ENCODE measurements around the gene LRRC41. TPM values are rescaled to one million over a fixed set of nuclear protein-coding genes. Genes with fewer than 3 reads are reported as not detected.
A peak's percentile ranks its signal among the peaks of the same experiment; 100 is the strongest.

The LRRC41 gene
- total RNA-seq, 2 experiments from 2014 or later: 36.8 to 48.8 TPM

DNA sequence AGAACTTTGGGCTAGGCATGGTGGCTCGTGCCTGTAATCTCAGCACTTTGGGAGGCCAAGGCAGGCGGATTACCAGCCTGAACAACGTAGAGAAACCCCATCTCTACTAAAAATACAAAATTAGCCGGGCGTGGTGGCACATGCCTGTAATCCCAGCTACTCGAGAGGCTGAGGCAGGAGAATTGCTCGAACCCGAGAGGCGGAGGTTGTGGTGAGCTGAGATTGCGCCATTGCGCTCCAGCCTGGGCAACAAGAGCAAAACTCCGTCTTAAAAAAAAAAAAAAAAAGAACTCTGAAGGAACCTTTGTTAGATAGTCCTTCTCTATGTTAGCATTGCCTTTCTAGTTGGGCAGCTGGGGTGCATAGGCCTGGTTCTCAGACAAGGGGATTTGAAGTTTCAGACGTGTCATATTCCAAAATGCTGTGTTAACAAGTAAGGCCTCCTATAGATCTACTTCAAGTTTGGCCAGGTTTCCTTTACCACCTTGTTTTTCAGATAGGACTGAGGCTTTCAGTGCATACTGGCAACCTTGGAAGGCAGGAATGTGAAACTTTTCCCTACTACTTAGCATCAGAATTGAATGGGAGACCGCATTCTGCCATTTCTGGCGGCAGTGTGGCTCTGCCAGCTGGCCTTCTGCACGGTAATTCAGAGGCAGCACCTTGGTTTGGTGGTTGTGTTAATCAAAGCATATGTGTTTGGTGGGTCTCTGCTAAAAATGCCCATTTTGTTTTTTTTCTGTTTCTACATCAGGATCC, 6.2 kb upstream of the LRRC41 start:
- H4K20me1 ChIP-seq (ENCODE audit: insufficient read depth, low read length): peaks cover 20% of the 10 kb centered on the region
- H3K4me2 ChIP-seq (ENCODE audit: low read length): no peak overlapping the region
- BruUV-seq (replicated peaks): no TSS peak
- no peak overlapping the region for H3K4me3 ChIP-seq (ENCODE audit: low read depth, low read length, poor library complexity, severe bottlenecking)
- H3K79me2 ChIP-seq (ENCODE audit: insufficient read depth, low read depth, low read length): peaks cover 54% of the 10 kb centered on the region
- peaks cover 30% of the 10 kb centered on the region for H3K4me1 ChIP-seq (ENCODE audit: insufficient read depth, low read length, poor library complexity, severe bottlenecking)
- POLR2A ChIA-PET: interaction anchor here (0.6 to 1.9 kb wide), 2 partner anchors 17 to 30 kb away, joined by 3 to 8 read pairs; no protein-coding TSS in a partner anchor
- H3K9me3 ChIP-seq (ENCODE audit: low read length): no peaks in the 10 kb centered on the region
- CTCF ChIA-PET (ENCODE audit: unreplicated experiment): no interaction called here
- no peak overlapping the region for H3K27ac ChIP-seq (ENCODE audit: low read depth, low read length, poor library complexity, severe bottlenecking)
- TF ChIP-seq EZH2phosphoT487 (IDR thresholded peaks at IDR 0.05; ENCODE audit: borderline replicate concordance, low read depth, low read length): no peak
- TF ChIP-seq, protein P1, sequence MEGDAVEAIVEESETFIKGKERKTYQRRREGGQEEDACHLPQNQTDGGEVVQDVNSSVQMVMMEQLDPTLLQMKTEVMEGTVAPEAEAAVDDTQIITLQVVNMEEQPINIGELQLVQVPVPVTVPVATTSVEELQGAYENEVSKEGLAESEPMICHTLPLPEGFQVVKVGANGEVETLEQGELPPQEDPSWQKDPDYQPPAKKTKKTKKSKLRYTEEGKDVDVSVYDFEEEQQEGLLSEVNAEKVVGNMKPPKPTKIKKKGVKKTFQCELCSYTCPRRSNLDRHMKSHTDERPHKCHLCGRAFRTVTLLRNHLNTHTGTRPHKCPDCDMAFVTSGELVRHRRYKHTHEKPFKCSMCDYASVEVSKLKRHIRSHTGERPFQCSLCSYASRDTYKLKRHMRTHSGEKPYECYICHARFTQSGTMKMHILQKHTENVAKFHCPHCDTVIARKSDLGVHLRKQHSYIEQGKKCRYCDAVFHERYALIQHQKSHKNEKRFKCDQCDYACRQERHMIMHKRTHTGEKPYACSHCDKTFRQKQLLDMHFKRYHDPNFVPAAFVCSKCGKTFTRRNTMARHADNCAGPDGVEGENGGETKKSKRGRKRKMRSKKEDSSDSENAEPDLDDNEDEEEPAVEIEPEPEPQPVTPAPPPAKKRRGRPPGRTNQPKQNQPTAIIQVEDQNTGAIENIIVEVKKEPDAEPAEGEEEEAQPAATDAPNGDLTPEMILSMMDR (conservative IDR thresholded peaks at IDR 0.05; ENCODE audit: low read length): no peak
- intact Hi-C loops (cut with micrococcal nuclease; ENCODE audit: unreplicated experiment): no loop called here
- no peaks in the 10 kb centered on the region for H3K9me2 ChIP-seq (ENCODE audit: insufficient read depth, low read length)
- DNase-seq (ENCODE audit: low spot score): no peak
- H2AFZ ChIP-seq (ENCODE audit: low read length): no peak overlapping the region
- H3K36me3 ChIP-seq (ENCODE audit: insufficient read depth, low read length): peaks cover 95% of the 10 kb centered on the region

DNA sequence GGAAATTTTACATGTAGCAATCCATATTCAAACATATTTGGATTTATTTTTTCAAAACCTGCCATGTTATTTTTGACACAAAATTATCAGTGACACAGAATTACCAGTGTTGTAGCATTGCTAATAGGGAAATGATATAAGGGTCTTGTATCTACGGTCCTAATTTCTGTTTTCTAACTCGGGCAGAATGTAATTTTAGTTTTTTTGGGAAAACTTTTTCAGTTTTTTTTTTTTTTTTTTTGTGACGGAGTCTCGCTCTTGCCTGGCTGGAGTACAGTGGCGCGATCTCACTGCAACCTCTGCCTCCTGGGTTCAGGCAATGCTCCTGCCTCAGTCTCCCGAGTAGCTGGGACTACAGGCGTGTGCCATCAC, 2.7 kb upstream of the LRRC41 start:
- Histone ChIP-seq H4K20me1 (ENCODE audit: insufficient read depth, low read length) (peaks cover 21% of the 10 kb centered on the region), H2AFZ (ENCODE audit: low read length) (no peak overlapping the region), H3K27ac (ENCODE audit: low read depth, low read length, poor library complexity, severe bottlenecking) (no peak overlapping the region), H3K9me3 (ENCODE audit: low read length) (no peaks in the 10 kb centered on the region), H3K79me2 (ENCODE audit: insufficient read depth, low read depth, low read length) (peaks cover 73% of the 10 kb centered on the region), H3K4me1 (ENCODE audit: insufficient read depth, low read length, poor library complexity, severe bottlenecking) (peaks cover 37% of the 10 kb centered on the region), H3K9me2 (ENCODE audit: insufficient read depth, low read length) (no peaks in the 10 kb centered on the region), H3K4me2 (ENCODE audit: low read length) (peak overlapping the region; percentile 78), H3K4me3 (ENCODE audit: low read depth, low read length, poor library complexity, severe bottlenecking) (peak overlapping the region; percentile 95), H3K36me3 (ENCODE audit: insufficient read depth, low read length) (peaks cover 69% of the 10 kb centered on the region)
- POLR2A ChIA-PET: interaction anchor here (3.7 kb wide), 1 partner anchor 22 kb away, joined by 34 read pairs; no protein-coding TSS in a partner anchor
- no peak for DNase-seq (ENCODE audit: low spot score)
- BruUV-seq (replicated peaks): no TSS peak
- intact Hi-C loops (cut with micrococcal nuclease; ENCODE audit: unreplicated experiment): no loop called here
- CTCF ChIA-PET (ENCODE audit: unreplicated experiment): no interaction called here
- no peak for TF ChIP-seq EZH2phosphoT487 (IDR thresholded peaks at IDR 0.05; ENCODE audit: borderline replicate concordance, low read depth, low read length)
- TF ChIP-seq, protein P1 (conservative IDR thresholded peaks at IDR 0.05; ENCODE audit: low read length): no peak

DNA sequence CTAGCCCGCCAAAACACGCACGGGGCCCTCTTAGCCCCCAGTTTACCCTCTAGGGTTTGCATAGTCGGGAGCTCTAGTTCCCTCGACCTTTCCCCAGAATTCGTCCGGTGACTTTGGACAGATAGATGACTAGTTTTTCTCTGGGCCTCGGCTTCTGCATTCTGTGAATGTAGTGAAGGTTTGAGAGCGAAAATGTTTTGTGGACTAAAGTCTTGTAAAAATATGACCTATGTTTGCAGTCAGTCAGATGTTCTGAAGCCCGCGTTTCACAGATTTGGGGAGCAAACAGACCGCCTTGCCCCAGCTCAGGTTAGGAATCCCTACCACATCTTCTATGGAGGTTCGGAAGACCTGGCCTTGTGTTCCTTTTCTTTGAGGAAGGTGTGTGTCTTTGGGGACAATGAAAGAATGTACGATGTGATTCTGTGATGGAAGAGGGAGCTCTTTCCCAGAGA, 483 bp upstream of the LRRC41 start:
- no peak for TF ChIP-seq EZH2phosphoT487 (IDR thresholded peaks at IDR 0.05; ENCODE audit: borderline replicate concordance, low read depth, low read length)
- TF ChIP-seq, protein P1 (conservative IDR thresholded peaks at IDR 0.05; ENCODE audit: low read length): 0 out of 2 replicates have a peak, but pooled peaks have one; percentile 6
- DNase-seq (ENCODE audit: low spot score): no peak
- Histone ChIP-seq H3K9me3 (ENCODE audit: low read length) (no peaks in the 10 kb centered on the region), H3K27ac (ENCODE audit: low read depth, low read length, poor library complexity, severe bottlenecking) (peak overlapping the region; percentile 76), H3K4me3 (ENCODE audit: low read depth, low read length, poor library complexity, severe bottlenecking) (peak overlapping the region; percentile 95), H3K9me2 (ENCODE audit: insufficient read depth, low read length) (no peaks in the 10 kb centered on the region), H3K4me1 (ENCODE audit: insufficient read depth, low read length, poor library complexity, severe bottlenecking) (peaks cover 44% of the 10 kb centered on the region), H3K4me2 (ENCODE audit: low read length) (peak overlapping the region; percentile 89), H2AFZ (ENCODE audit: low read length) (peak overlapping the region; percentile 71; the same call in 1 of the 2 replicates), H3K36me3 (ENCODE audit: insufficient read depth, low read length) (peaks cover 47% of the 10 kb centered on the region), H3K79me2 (ENCODE audit: insufficient read depth, low read depth, low read length) (peaks cover 77% of the 10 kb centered on the region), H4K20me1 (ENCODE audit: insufficient read depth, low read length) (peaks cover 24% of the 10 kb centered on the region)
- CTCF ChIA-PET (ENCODE audit: unreplicated experiment): interaction anchor here (1.3 to 2.1 kb wide), 3 partner anchors 14 to 29 kb away, joined by 4 to 10 read pairs (median 5); no protein-coding TSS in a partner anchor
- intact Hi-C loops (cut with micrococcal nuclease; ENCODE audit: unreplicated experiment): loop anchor here (1.0 to 2.0 kb wide), 3 partner anchors 29 to 57 kb away; partner anchors contain the start of genes NSUN4 and RAD54L
- BruUV-seq (replicated peaks): TSS peak; percentile 88
- POLR2A ChIA-PET: interaction anchor here (0.7 to 3.7 kb wide), 7 partner anchors 19 to 59 kb away, joined by 3 to 34 read pairs (median 4); partner anchors contain the start of genes NSUN4 and RAD54L

Data from OCI-LY7 (cell line).